Putamen (tissue), 1 donor: ENCODE measurements around the gene GNAT1.
A peak's percentile ranks its signal among the peaks of the same experiment; 100 is the strongest.
"Not testable (repeated sequence)": the region's sequence is repeated elsewhere in the genome, so short reads cannot be mapped to it uniquely, and the experiment has no call there.

Experiments
- DNase-seq: peaks from one replicate; pipeline ENCODE4 v3.0.0-alpha.2; 2016; ENCODE audit warnings: low spot score

The GNAT1 gene

DNA sequence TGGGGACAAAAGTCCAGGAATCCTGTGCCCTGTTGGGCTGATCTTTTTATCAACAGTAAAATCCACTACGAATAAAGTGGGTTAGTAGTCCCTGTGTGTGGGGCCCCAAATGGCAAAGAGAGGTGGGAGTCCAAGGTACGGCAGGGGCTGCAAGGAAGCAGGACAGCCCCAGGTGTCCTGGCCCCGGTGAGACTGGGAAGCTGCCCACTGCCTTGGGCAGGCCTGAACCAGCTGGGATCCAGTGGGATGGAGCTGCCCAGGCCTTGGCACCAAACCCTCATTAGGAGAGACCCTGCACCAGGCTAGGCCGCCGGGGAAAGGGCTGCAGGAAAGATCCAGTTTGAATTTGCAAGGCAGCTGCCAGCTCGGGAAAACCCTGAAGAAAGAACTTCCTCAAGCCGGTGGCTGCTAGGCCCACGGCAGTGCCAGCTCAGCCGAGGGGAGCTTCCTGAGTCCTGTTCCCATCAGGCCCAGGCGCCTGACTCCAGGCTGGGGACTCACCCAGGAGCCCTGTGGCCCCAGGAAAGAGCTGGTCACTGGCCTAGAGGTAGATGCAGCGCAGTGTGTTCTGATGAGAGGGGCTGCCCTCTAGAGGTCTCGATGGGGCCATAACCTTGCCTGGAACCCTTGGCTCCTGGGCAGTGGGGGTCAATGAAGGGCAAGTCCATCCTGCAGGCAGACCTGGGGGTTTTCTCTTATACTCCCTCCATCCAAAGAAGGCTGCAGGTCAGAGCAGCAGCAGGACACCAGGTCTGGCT is 30.2 kb downstream of the GNAT1 start:
- DNase-seq, result no peak

DNA sequence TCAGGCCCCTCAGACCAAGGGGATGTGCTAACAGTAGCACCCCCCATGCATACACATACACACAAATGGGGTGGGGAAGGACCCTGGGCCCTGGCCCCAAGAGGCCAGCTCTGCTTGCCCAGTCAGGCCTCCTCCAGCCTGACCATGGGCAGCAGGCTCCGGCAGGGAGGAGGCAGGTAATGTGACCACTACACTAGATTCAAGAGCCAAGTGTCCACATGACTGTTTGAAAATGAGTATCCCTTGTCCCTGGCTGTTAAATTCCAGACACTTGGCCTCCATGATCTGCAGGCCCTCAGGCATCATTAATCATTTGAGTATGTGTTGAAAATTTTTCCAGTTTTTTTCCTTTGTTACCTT is 30.7 kb downstream of the GNAT1 start:
- no peak for DNase-seq

DNA sequence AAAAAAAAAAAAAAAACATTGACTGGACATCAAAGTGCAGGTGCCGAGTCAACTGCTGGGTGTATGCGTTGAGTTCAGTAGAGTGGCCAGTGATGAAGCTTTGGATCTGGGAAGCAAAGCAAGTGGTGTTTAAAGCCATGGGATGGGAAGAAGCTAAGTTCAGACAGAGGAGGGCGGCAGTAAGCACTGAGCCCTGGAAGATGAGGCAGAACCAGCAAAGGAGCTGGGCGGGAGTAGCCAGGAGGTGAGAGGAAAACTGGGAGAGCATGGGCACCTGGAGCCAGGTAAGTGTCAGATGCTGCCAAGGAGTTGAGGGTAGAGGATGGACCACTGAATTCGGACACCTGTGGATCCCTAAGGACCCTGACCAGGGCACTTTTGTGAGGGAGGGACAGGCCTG is 33.2 kb downstream of the GNAT1 start:
- DNase-seq, result no peak

DNA sequence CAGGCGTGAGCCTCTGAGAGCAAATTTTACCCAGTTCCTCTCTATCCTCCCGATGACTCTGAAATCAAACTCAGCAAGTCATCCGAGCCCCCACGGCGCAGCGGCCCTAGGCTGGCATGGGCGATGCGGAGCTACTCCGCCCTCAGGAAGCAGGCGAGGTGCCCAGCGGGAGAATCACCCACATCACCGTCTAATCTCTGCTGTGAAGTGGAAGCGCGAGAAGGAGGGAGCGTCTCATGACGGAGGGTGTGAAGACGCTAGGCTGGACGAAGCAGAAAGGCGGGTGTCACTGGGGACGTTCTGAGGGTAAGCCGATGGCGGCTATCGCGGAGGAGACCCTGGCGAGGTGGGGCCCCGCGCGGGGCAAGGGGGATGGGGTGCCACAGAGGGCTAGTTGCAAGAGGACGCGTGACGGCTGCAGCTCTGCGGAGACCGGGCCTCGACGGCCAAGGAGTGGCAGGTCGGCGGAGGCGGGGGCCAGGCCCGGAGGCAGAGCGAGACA is 35.5 kb downstream of the GNAT1 start:
- DNase-seq, result no peak

DNA sequence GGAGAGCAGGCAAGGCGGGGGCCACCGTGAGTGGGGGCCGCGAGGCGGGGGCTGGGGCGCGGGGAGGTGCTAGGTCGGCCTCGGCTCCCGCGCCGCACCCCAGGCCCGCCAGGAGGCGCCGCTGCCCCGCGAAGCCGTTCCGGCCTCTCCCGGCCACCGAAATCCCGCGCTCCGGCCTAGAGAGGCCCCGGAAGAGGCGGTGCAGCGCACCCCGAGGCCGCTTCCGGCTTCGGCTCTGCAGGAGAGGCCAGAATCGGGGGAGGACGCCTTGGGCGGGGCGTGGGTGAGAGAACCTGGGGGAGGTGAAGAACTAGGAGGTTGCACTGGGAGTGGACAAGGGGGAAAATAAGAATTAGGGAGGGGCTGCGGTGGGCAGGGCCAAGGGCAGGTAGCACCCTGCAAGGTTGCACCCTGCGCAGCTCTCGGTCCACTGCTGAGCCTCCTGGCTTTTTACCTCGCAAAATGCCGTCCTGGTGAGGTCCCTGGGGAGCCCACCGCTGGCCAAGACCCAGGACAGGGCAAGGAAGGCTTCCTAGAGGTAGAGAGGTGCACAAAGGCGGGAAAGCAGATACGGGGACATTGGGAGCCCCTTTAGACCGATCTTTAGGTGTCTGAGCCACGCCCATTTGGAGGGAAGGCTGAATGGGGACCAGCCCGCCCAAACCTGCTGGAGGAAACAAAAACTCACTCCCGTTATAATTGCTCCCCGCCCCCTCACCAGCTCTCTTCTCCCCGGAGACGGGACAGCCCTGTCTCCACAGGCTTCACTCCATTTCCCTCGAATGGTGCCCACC is 36.2 kb downstream of the GNAT1 start:
- peak; percentile 90 for DNase-seq

DNA sequence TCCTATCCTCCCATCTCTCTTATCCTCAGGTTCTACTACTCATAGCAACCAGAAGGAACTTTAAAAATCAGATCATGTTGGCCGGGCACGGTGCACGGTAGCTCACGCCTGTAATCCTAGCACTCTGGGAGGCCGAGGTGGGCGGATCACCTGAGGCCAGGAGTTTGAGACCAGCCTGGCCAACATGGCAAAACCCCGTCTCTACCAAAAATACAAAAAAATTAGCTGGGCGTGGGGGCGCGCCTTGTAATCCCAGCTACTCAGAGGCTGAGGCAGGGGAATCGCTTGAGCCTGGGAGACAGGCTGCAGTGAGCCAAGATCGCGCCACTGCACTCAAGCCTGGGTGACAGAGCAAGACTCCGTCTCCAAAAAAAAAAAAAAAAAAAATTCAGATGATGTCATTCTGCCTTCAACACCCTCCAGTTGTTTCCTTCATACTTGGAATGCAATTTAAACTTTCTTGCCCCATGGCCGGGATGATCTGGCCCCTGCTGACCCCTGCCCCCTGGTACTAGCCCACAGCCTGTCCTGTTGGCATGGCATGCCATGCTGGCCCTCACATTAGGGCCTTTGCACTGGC is 36.9 kb downstream of the GNAT1 start:
- not testable (repeated sequence) for DNase-seq

DNA sequence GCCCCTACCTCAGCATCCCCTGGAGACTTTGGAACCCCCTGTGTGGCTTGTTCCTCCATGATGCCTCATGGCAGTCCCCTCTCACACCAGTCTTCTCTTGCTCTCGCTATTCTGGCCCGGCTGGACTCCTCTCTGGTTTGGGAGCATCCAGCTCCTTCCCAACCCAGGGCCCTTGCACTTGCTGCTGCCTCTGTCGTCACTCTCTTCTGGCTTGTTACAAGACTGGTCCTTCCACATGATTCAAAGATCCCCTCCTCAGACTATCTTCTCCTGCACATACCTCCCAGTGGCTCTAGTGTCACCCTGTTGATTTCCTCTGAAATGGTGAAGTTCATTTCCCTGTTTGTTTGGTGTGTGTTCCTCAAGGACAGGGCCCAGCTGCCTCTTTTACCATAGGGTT is 38.1 kb downstream of the GNAT1 start:
- no peak for DNase-seq

DNA sequence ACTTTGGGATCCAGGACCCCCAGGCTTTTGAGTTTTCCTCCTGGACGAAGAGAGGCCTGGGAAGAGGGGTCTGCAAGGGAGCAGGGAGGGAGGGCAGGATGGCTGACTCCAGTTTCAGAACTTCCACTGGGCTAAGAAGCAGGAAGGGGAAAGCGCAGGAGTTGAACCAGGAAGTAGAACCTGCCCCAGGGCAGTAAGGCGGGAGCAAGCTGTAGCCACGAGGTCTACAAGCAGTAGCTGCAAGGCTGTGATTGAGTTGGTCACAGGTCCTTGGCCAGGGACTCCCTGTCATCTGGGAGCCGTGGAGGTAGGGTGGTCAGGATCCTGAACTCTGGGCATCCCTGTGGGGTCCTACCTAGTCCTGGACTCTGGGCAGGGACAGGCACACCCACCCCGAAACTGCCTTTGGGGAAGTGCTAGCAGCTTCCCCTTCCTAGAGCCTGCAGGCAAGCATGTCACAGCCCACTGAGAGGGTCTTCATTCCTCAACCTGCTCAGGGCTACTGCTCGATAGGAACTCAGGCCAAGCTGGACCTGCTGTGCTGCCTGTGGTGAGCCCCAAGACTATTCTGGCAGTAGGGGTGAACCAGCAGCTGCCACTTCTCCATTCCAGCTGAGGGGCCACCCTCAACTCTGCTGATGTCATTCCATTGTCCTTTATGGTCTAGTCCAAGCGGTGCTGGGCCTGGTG is 38.8 kb downstream of the GNAT1 start:
- DNase-seq, result no peak

DNA sequence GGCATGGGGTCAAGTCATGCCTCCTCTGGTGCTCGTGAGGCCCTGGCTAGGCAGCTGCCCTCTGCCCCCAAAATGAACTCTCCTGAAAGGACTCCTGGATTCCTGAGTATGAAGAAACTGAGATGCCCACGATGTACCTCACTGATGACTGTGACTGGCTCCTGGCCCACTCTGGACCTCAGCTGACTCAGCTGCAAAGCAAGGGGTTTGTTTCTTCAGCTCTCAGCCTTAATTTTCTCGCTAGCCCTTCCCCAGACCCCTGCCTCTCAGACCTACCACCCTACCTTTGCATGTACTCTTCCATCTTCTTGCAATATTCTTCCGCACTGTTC is 39.4 kb downstream of the GNAT1 start:
- DNase-seq, result no peak

DNA sequence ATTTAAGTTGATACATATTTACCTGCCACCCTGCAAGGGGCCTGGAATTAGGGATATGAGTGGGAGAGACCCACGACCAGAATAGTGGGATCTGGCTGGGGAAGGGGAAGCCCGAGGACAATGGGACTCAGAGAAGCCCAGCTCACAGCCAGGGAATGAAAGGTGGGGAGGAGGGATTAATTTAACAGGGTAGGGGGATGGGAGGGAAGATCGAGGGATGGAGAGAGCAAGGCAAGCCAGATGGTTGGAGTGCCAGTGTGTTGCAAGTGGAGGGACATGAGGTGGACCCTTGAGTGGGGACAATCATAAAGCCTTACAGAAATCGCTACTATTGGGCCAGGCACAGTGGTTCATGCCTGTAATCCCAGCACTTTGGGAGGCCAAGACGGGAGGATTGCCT is 40.2 kb downstream of the GNAT1 start:
- DNase-seq, result no peak

DNA sequence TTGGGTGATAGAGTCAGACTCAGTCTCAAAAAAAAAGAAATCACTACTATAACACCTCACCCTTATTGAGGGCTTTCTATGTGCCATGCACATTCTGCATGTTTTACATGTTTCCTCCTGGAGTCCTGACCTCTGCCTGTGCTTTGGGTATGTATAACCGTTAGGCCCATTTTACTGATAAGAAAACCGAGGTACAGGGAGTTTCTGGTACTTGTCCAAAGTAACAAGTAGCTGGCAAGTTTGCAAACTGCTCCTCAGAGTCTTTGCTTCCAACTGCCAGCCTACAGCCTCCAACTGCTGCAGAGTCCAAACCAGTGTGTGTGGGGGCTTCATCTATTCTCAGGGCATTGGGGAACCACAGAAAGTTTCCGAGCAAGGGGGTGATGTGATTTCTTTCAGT is 40.9 kb downstream of the GNAT1 start:
- DNase-seq, result no peak

DNA sequence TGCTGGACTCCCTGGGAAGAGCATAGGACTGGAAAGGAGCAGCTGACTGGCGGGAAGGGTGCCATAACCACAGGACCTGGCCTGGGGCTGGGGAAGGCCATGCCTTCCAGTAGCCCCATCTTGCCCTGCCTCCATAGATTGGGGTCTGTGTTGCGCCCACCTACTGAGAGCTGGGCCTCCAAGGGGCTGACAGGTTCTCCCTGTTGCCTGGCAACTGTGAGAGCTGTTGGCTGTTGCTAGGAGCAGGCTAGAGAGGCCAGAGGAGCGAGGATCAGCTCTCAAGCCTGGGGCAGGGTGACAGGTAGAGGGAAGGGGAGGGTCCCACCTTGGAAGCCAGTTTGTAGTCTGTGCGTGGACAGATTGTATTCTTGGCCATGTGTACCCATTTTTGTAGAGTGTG is 41.8 kb downstream of the GNAT1 start:
- DNase-seq, result no peak

DNA sequence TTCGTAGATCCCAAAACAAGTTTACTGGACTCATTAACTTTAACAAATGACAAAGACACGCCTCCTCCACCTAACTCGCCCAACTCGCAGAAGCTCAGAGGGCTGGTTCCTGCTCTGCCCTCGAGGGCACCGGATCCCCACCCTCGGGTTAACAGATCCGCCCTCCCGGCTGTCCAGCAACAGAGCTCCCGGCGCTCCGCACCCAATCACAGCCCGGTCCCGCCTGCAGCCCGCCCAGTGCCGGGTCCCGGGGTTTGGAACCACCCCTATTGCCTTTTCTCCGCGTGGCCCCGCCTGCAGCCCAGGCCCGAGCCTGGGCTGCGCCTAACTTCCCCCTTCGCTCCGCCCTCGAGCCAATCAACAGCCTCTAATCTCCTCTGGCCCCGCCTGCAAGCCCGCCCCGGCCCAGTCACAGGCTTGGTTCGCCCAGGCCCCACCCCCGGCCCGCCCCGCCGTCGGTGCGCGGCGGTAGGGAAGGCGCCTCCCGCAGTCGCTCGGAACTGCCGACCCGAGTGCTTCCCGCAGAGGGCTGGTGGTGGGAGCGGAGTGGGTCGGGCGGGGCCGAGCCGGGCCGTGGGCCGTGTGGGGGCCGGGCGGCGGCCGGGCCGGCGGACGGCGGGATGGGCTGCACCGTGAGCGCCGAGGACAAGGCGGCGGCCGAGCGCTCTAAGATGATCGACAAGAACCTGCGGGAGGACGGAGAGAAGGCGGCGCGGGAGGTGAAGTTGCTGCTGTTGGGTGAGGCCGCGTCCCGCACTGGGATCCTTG is 44.5 kb downstream of the GNAT1 start, which contains the start of gene GNAI2:
TSS of gene GNAI2 (plus strand) at position 489 of the 768 bp plus-strand sequence. CDS start at position 621, 132 bp downstream.
- DNase-seq, result peak; percentile 99

DNA sequence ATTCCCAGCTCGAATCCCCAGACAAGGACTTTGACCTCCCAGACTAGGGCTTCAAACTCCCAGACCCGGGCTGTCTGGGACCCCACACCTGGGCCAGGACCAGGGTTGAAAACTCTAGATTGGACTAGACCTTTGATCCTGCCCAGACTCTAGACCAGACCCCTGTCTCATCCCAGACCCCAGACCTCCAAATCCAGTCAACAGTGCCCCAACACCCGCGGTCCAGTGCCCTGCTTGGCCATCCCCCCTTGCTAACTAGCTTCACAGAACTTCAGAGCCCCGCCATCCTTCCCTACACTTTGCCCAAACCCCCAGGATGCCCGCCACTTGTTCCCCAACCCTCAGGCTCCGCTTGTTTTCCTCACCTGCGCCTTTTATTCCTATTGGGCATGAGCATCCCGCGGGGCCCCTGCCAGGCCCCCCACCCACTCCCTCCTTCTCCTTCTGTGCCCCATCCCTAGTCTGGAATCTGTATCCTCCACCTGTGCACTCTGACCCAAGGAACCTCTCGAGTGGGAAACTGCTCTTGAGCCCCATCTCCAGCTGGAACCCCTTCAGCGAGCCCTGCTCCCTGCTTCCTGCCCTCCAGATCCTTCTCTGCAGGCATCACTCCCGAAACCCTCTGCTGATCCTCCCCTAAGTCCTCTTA is 45.2 kb downstream of the GNAT1 start:
- DNase-seq, result no peak

DNA sequence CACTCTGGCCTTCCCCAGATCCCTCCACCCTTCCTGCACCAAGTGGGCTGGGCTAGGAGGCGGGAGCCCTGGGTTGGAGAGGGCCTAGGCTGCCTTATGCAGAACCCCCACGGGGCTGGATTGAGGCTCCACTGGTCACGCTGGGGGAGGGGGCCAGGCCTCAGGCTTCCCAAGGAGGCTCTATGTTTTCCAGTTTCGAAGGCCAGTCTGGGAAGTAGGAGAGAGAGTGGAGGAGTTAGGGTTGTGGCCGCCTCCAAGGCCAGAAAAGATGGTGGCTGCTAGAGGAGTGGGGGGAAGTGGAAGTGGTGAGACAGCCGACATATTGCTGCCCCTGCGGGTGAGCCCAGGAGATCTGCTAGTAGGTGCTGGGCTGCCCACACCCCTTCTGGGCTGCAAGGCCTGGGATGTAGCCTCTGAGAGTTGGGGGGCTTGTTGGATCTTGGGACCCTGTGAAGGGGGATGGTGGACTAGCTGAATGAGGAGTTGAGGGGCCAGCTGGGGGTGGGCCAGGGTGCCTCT is 45.8 kb downstream of the GNAT1 start:
- no peak for DNase-seq

DNA sequence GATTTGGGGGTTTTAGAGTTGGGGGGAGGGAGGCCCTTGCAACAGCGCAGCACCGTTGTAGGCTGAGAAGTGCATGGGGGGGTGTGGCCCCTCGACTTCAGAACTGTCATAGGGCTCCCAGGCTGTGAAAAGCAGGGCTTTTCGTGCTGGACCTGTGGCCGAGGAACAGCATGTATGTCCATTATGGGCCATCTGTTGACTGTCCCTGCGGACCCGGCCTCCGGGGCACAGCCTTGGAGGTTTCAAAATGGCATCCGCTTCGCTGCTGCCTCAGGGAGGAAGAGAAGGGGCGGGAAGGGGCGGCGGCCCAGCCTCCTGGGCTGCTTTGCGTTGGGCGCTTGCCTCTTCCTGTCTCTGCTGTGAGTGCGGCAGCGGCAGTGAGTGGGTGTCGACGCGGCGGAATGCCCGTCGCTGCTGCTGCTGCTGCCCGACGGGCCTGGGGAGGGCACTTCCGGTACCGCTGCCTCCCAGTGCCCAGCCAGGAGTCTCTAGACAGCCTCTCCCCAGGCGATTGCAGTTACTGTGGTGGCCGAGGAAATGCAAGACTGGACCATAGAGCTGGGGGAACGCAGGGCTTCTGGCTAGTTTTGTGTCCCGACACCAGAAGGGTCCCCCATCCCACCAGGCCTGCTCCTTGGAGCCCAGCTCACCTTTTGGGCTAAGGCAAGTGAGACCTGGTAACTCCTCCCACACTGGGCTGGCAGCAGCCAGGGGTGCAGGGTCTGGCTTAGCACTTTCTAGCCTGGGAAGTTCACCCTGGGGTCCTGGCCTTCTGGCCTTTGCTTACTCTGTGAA is 46.5 kb downstream of the GNAT1 start:
- no peak for DNase-seq

DNA sequence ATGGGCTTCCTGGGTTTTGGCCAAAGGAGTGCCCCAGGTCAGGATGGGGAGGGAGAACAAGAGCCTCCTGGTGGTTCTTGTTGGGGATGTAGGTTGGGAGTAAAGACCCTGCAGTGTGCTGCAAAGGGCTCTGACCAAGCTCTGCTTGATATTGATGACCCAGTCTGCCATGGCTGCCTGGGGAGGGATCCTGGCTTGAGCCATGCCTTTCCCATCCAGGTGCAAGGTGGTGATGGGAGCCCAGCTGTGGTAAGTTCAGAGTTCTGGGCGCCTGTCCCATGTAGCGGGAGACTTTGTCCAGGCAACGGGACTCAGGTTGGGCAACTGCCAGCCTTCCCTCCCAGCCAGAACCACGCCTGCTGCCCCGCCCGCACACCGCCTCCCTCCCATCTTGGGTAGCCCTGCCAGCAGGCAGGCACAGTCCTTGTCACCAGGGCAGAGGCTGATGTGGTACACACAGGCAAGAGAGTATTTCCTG is 47.2 kb downstream of the GNAT1 start:
- DNase-seq, result no peak

DNA sequence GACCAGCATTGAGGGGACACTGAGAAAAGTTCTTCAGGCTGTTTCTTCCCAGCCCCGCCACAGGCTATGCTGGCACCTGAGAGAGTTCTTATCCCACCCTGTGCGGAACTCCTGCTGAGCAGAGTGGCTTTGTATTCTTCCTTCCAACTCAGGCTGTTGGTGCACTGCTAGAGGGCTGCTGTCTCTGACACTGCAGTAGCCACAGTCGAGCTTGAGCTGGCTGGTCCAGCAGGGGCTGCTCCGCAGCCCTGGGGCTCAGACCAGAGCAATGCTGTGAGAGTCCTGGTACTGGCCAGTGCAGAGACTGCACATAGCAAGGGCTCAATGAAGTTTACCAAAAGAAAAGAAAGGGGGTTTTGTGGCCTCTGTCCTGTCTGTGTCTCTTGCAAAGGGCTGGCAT is 48.2 kb downstream of the GNAT1 start:
- no peak for DNase-seq

DNA sequence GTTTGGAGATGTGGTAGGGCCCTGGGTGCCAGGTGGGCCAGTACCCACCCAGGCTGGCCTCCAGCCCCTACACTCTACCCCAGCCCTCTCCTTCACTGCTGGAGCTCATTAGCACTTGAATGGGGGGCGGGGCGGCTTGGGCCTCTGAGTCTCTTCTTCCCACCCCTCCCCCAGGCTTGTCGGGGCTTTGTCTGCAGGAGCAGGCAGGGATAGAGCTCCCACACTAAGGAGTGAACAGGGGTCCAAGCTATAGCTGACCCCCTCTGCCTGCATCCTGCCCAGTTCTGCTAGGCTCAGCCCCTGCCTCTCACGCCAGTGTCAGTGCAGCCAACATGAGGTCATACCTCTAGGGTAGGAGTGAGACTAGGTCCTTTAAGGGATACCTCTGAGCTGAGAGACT is 49.8 kb downstream of the GNAT1 start:
- DNase-seq, result no peak
